A673 (cell line): Measurements from ENCODE around the gene DNAJC16.

Source experiments
- EZH2 ChIP-seq: fragments of 200-600 bp; sonication (generic); IDR thresholded peaks from 2 replicates; pipeline ENCODE4 v1.6.1; 2017; ENCODE audit warnings: borderline replicate concordance, low read depth, mild to moderate bottlenecking, mixed read lengths, antibody characterized with exemption, low read length; ENCODE audit not compliant: poor library complexity, severe bottlenecking
- TF ChIP-seq, protein P1 (sequence below): fragments of 300-800, 200-600 bp; sonication (generic); conservative IDR thresholded peaks from 2 replicates; pipeline ENCODE4 v1.5.1; 2017; ENCODE audit warnings: low read depth, mild to moderate bottlenecking, antibody characterized with exemption, low read length, moderate library complexity, mixed read lengths

DNA sequence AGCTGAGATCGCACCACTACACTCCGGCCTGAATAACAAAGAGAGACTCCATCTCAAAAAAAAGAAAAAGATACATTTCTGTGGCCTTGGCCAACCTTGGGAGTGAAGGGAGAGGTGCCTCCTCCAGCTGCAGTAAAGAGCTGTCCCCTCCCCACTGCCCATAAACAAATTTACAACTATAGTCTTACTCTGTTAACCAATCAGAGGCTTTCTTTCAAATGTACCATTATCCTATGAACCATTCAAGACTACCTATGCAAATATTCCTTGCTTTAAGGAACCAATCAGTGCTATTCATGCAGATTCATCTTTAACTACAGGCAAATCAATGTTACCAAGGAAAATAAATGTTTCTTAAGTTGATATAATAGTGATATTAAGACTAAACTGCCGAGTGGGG, 49.7 kb upstream of the DNAJC16 start:
- TF ChIP-seq EZH2, result no peak
- TF ChIP-seq, protein P1, sequence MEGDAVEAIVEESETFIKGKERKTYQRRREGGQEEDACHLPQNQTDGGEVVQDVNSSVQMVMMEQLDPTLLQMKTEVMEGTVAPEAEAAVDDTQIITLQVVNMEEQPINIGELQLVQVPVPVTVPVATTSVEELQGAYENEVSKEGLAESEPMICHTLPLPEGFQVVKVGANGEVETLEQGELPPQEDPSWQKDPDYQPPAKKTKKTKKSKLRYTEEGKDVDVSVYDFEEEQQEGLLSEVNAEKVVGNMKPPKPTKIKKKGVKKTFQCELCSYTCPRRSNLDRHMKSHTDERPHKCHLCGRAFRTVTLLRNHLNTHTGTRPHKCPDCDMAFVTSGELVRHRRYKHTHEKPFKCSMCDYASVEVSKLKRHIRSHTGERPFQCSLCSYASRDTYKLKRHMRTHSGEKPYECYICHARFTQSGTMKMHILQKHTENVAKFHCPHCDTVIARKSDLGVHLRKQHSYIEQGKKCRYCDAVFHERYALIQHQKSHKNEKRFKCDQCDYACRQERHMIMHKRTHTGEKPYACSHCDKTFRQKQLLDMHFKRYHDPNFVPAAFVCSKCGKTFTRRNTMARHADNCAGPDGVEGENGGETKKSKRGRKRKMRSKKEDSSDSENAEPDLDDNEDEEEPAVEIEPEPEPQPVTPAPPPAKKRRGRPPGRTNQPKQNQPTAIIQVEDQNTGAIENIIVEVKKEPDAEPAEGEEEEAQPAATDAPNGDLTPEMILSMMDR, result no peak
